SK-N-SH (cell line): ENCODE measurements around the gene CILP. TPM values are rescaled to one million over a fixed set of nuclear protein-coding genes. Genes with fewer than 3 reads are reported as not detected.

Experiments
- CTCF ChIA-PET: fragments of 300-600, 350-600 bp; formaldehyde crosslinking; extraction: SDS; loops from one replicate; lab custom pipeline; 2021; lab: Yijun Ruan, JAX
- POLR2A ChIA-PET: fragments of 350-600 bp; sonication (Branson Sonifier 250); formaldehyde crosslinking; extraction: SDS; loops from one replicate; lab custom pipeline; 2020; ENCODE audit warnings: antibody characterized with exemption, inconsistent platforms; lab: Yijun Ruan, JAX
- DNase-seq: peaks from one replicate; pipeline ENCODE4 v3.0.0; 2012
- H2AFZ ChIP-seq: fragments of 200-600 bp; sonication (generic); 2 replicates; pipeline ENCODE4 v1.8.1; 2016; ENCODE audit warnings: antibody characterized with exemption, mild to moderate bottlenecking, low read depth
- H3F3A ChIP-seq: fragments of 200-600 bp; sonication (generic); replicated peaks from 2 replicates; pipeline ENCODE3; 2016; ENCODE audit warnings: antibody characterized with exemption, mild to moderate bottlenecking; ENCODE audit not compliant: insufficient read depth
- H3K27ac ChIP-seq, 2 experiments: fragments of 200-500 bp in 1 of 2; fragments of 200-600 bp in 1 of 2; sonication (Bioruptor generic) in 1 of 2; sonication (generic), shearing (Covaris generic) in 1 of 2; 2 replicates each; pipeline versions ENCODE4 v1.5.1 to v1.6.1; 2014 to 2016; ENCODE audit warnings: low read depth in 2 of 2, inconsistent platforms in 1 of 2, low read length in 1 of 2, mild to moderate bottlenecking in 1 of 2, mixed read lengths in 1 of 2
- H3K27me3 ChIP-seq: fragments of 200-600 bp; sonication (generic), shearing (Covaris generic); 2 replicates; pipeline ENCODE4 v1.6.1; 2016; ENCODE audit warnings: mixed run types; ENCODE audit not compliant: insufficient read depth
- H3K36me3 ChIP-seq, 2 experiments: fragments of 200-500 bp in 1 of 2; fragments of 200-600 bp in 1 of 2; sonication (Bioruptor generic) in 1 of 2; sonication (generic) in 1 of 2; replicated peaks in 1 of 2; 2 replicates each; pipeline versions ENCODE3 to v1.5.1; 2014 to 2016; ENCODE audit warnings: low read length in 1 of 2, mild to moderate bottlenecking in 1 of 2; ENCODE audit not compliant: insufficient read depth in 2 of 2, control insufficient read depth in 1 of 2
- H3K4me1 ChIP-seq, 2 experiments: fragments of 200-500 bp in 1 of 2; fragments of 200-600 bp in 1 of 2; sonication (Bioruptor generic) in 1 of 2; sonication (generic), shearing (Covaris generic) in 1 of 2; 2 replicates each; pipeline versions ENCODE4 v1.5.1 to v1.6.1; 2014 to 2016; ENCODE audit warnings: low read depth in 1 of 2, low read length in 1 of 2, mixed run types in 1 of 2; ENCODE audit not compliant: insufficient read depth in 2 of 2, control insufficient read depth in 1 of 2
- H3K4me2 ChIP-seq: fragments of 200-600 bp; sonication (generic), shearing (Covaris generic); 2 replicates; pipeline ENCODE4 v1.6.1; 2017; ENCODE audit warnings: mixed run types
- H3K4me3 ChIP-seq, 2 experiments: fragments of 200-500 bp in 1 of 2; fragments of 200-600 bp in 1 of 2; sonication (Bioruptor generic) in 1 of 2; sonication (generic), shearing (Covaris generic) in 1 of 2; 2 replicates each; pipeline versions ENCODE4 v1.5.1 to v1.8.1; 2014 to 2016; ENCODE audit warnings: low read depth in 2 of 2, inconsistent platforms in 1 of 2, low read length in 1 of 2, mild to moderate bottlenecking in 1 of 2, mixed read lengths in 1 of 2, moderate library complexity in 1 of 2
- H3K79me2 ChIP-seq: fragments of 200-600 bp; sonication (generic); 2 replicates; pipeline ENCODE4 v1.8.1; 2017; ENCODE audit warnings: mild to moderate bottlenecking; ENCODE audit not compliant: insufficient read depth
- H3K9ac ChIP-seq: fragments of 200-600 bp; sonication (generic); 2 replicates; pipeline ENCODE4 v1.6.1; 2017; ENCODE audit warnings: mixed run types
- H3K9me2 ChIP-seq: fragments of 200-600 bp; sonication (generic); 2 replicates; pipeline ENCODE4 v1.6.1; 2017; ENCODE audit warnings: mixed run types
- H3K9me3 ChIP-seq: fragments of 200-600 bp; sonication (generic); 2 replicates; pipeline ENCODE4 v1.6.1; 2017; ENCODE audit warnings: mixed run types, mild to moderate bottlenecking, moderate library complexity
- H4K20me1 ChIP-seq: fragments of 200-600 bp; sonication (generic); 2 replicates; pipeline ENCODE4 v1.6.1; 2017; ENCODE audit warnings: mild to moderate bottlenecking, mixed run types; ENCODE audit not compliant: insufficient read depth
- CHD2 ChIP-seq: fragments of 150-350 bp; IDR thresholded peaks from 2 replicates; pipeline ENCODE4 v1.6.1; 2018; ENCODE audit warnings: low read length; ENCODE audit not compliant: partially characterized antibody
- CTCF ChIP-seq: fragments of 200-600 bp; sonication (generic); IDR thresholded peaks from 2 replicates; pipeline ENCODE4 v1.6.1; 2017; ENCODE audit warnings: antibody characterized with exemption, mild to moderate bottlenecking, moderate library complexity
- FOSL2 ChIP-seq: IDR thresholded peaks from 2 replicates; pipeline ENCODE4 v1.4.0; 2012; ENCODE audit warnings: low read depth, mild to moderate bottlenecking, moderate library complexity, borderline replicate concordance
- FOXJ3 ChIP-seq: sonication (generic); formaldehyde crosslinking; IDR thresholded peaks from 2 replicates; pipeline ENCODE4 v1.5.1; 2020; ENCODE audit warnings: mild to moderate bottlenecking, missing genetic modification reagents
- GABPA ChIP-seq: IDR thresholded peaks from 2 replicates; pipeline ENCODE4 v1.4.0; 2012; ENCODE audit warnings: low read depth, mild to moderate bottlenecking
- JUND ChIP-seq: IDR thresholded peaks from 2 replicates; pipeline ENCODE4 v1.4.0; 2012
- MAX ChIP-seq: IDR thresholded peaks from 2 replicates; pipeline ENCODE4 v1.4.0; 2012; ENCODE audit warnings: low read depth
- MEF2A ChIP-seq: IDR thresholded peaks from 2 replicates; pipeline ENCODE4 v1.4.0; 2012; ENCODE audit warnings: low read depth, borderline replicate concordance
- NFIC ChIP-seq: IDR thresholded peaks from 2 replicates; pipeline ENCODE4 v1.4.0; 2012; ENCODE audit warnings: borderline replicate concordance
- NRF1 ChIP-seq: IDR thresholded peaks from 2 replicates; pipeline ENCODE4 v1.6.1; 2012; ENCODE audit warnings: low read depth, mild to moderate bottlenecking, low read length
- POLR2AphosphoS5 ChIP-seq: IDR thresholded peaks from 2 replicates; pipeline ENCODE4 v1.6.1; 2012; ENCODE audit warnings: low read depth, low read length
- RAD21 ChIP-seq: IDR thresholded peaks from 2 replicates; pipeline ENCODE4 v1.6.1; 2012; ENCODE audit warnings: mild to moderate bottlenecking, low read length
- RCOR1 ChIP-seq: fragments of 150-350 bp; IDR thresholded peaks from 2 replicates; pipeline ENCODE4 v1.6.1; 2017; ENCODE audit warnings: antibody characterized with exemption, low read length
- RFX5 ChIP-seq: IDR thresholded peaks from 2 replicates; pipeline ENCODE4 v1.6.1; 2012; ENCODE audit warnings: mild to moderate bottlenecking, improper control_type of control experiment, low read length
- RXRA ChIP-seq: IDR thresholded peaks from 2 replicates; pipeline ENCODE4 v1.4.0; 2012; ENCODE audit warnings: low read depth, mild to moderate bottlenecking, borderline replicate concordance
- SIN3A ChIP-seq: IDR thresholded peaks from 2 replicates; pipeline ENCODE4 v1.6.1; 2012; ENCODE audit warnings: low read depth, mild to moderate bottlenecking, low read length, moderate library complexity, borderline replicate concordance
- TAF1 ChIP-seq: IDR thresholded peaks from 2 replicates; pipeline ENCODE4 v1.6.1; 2012; ENCODE audit warnings: low read depth, mild to moderate bottlenecking, low read length, moderate library complexity, borderline replicate concordance
- TCF12 ChIP-seq: IDR thresholded peaks from 2 replicates; pipeline ENCODE4 v1.4.0; 2012
- USF2 ChIP-seq: fragments of 150-350 bp; IDR thresholded peaks from 2 replicates; pipeline ENCODE4 v1.6.1; 2017; ENCODE audit warnings: antibody characterized with exemption, low read length, low read depth, borderline replicate concordance
- WGBS: methylation state at CpG from one replicate; pipeline ENCODE4 v1.1.6; 2017; ENCODE audit warnings: low lambda C conversion rate; 5-methylcytosine and 5-hydroxymethylcytosine counted together
- polyA plus RNA-seq, 3 experiments: library from polyadenylated mRNA; depleted of rRNA; stranded (reverse); fragments of >200 nt; gene quantifications; 2 replicates each; pipeline ENCODE4 v1.2.3, GENCODE V29; 2012
- TF ChIP-seq, protein P1 (sequence below): IDR thresholded peaks from 2 replicates; pipeline ENCODE4 v1.6.1; 2012; ENCODE audit warnings: mild to moderate bottlenecking, low read depth, low read length, moderate library complexity
- TF ChIP-seq, protein P2 (sequence below): IDR thresholded peaks from 2 replicates; pipeline ENCODE4; 2012
- TF ChIP-seq, protein P3 (sequence below): IDR thresholded peaks from 2 replicates; pipeline ENCODE4 v1.4.0; 2012; ENCODE audit warnings: low read depth, borderline replicate concordance

CILP gene
- polyA plus RNA-seq, 1 of the 3 experiments (the other 2 are of a cell fraction) = 0.03 TPM

- Histone ChIP-seq H4K20me1 (peaks cover 34% of the 10 kb centered on the region), H3K79me2 (peaks cover 49% of the 10 kb centered on the region), H2AFZ (peak within 1 kb of the TSS; percentile 97), H3K36me3 (peaks cover under 1 to 16% of the 10 kb centered on the region in 2 experiments), H3F3A (peaks cover 3% of the 10 kb centered on the region), H3K27me3 (no peaks in the 10 kb centered on the region), H3K9me3 (no peaks in the 10 kb centered on the region), H3K4me3 (peak within 1 kb of the TSS; percentile 77 to 87), H3K9me2 (no peaks in the 10 kb centered on the region), H3K9ac (peak within 1 kb of the TSS; percentile 79), H3K27ac (peak within 1 kb of the TSS; percentile 78 to 89), H3K4me1 (peaks cover 0 to 5% of the 10 kb centered on the region in 2 experiments; a peak in 2 of 4 replicates), H3K4me2 (peak within 1 kb of the TSS; percentile 80)
- ChIA-PET POLR2A (interaction anchor here (0.8 to 2.4 kb wide), 8 partner anchors 10 to 797 kb away, joined by 3 to 23 read pairs (median 4); partner anchors contain the start of genes PARP16, RNU5B-1 and TRIP4), CTCF (interaction anchor here (0.7 to 7.4 kb wide), 9 partner anchors 10 to 151 kb away, joined by 3 to 72 read pairs (median 5); partner anchors contain the start of gene PARP16)
- DNase-seq = peak; percentile 98
- under 1% methylated on average over 35 of the region's 70 CpGs for WGBS
- TF ChIP-seq NRF1 (peak; percentile 82), RAD21 (no peak), MAX (0 out of 2 replicates have a peak, but pooled peaks have one; percentile 24), SIN3A (peak; percentile 42; the same call in 1 of the 2 replicates), CHD2 (peak; percentile 52), FOSL2 (no peak), CTCF (no peak), TAF1 (peak; percentile 48), TCF12 (no peak), JUND (no peak), RXRA (no peak), RCOR1 (0 out of 2 replicates have a peak, but pooled peaks have one; percentile 43), RFX5 (no peak), USF2 (no peak), NFIC (no peak), GABPA (peak; percentile 67), MEF2A (no peak), POLR2AphosphoS5 (peak; percentile 64), FOXJ3 (CRISPR knock-in tag) (no peak)
- TF ChIP-seq, protein P1, sequence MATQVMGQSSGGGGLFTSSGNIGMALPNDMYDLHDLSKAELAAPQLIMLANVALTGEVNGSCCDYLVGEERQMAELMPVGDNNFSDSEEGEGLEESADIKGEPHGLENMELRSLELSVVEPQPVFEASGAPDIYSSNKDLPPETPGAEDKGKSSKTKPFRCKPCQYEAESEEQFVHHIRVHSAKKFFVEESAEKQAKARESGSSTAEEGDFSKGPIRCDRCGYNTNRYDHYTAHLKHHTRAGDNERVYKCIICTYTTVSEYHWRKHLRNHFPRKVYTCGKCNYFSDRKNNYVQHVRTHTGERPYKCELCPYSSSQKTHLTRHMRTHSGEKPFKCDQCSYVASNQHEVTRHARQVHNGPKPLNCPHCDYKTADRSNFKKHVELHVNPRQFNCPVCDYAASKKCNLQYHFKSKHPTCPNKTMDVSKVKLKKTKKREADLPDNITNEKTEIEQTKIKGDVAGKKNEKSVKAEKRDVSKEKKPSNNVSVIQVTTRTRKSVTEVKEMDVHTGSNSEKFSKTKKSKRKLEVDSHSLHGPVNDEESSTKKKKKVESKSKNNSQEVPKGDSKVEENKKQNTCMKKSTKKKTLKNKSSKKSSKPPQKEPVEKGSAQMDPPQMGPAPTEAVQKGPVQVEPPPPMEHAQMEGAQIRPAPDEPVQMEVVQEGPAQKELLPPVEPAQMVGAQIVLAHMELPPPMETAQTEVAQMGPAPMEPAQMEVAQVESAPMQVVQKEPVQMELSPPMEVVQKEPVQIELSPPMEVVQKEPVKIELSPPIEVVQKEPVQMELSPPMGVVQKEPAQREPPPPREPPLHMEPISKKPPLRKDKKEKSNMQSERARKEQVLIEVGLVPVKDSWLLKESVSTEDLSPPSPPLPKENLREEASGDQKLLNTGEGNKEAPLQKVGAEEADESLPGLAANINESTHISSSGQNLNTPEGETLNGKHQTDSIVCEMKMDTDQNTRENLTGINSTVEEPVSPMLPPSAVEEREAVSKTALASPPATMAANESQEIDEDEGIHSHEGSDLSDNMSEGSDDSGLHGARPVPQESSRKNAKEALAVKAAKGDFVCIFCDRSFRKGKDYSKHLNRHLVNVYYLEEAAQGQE = no peak; the same call in 1 of the 2 replicates
- TF ChIP-seq, protein P2, sequence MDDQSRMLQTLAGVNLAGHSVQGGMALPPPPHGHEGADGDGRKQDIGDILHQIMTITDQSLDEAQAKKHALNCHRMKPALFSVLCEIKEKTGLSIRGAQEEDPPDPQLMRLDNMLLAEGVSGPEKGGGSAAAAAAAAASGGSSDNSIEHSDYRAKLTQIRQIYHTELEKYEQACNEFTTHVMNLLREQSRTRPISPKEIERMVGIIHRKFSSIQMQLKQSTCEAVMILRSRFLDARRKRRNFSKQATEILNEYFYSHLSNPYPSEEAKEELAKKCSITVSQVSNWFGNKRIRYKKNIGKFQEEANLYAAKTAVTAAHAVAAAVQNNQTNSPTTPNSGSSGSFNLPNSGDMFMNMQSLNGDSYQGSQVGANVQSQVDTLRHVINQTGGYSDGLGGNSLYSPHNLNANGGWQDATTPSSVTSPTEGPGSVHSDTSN = 0 out of 2 replicates have a peak, but pooled peaks have one; percentile 11
- TF ChIP-seq, protein P3, sequence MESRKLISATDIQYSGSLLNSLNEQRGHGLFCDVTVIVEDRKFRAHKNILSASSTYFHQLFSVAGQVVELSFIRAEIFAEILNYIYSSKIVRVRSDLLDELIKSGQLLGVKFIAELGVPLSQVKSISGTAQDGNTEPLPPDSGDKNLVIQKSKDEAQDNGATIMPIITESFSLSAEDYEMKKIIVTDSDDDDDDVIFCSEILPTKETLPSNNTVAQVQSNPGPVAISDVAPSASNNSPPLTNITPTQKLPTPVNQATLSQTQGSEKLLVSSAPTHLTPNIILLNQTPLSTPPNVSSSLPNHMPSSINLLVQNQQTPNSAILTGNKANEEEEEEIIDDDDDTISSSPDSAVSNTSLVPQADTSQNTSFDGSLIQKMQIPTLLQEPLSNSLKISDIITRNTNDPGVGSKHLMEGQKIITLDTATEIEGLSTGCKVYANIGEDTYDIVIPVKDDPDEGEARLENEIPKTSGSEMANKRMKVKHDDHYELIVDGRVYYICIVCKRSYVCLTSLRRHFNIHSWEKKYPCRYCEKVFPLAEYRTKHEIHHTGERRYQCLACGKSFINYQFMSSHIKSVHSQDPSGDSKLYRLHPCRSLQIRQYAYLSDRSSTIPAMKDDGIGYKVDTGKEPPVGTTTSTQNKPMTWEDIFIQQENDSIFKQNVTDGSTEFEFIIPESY = no peak
Measured at GRCh38 chr15:65184868-65185717, 26.2 kb downstream of the CILP start, which contains the start of gene CLPX. Gene CLPX (minus strand): TSS chr15:65185342. CDS start chr15:65185153, 189 bp downstream.
